ENCODE data around the gene COL26A1.
A peak's percentile ranks its signal among the peaks of the same experiment; 100 is the strongest.

Gene COL26A1

GRCh38 chr7:101363196-101363733 lies 590 bp downstream of the COL26A1 start:
- H3K23ac ChIP-seq (ENCODE audit: low read depth, low read length, poor library complexity): no peak overlapping the region
- peak overlapping the region; percentile 95 for H2AK5ac ChIP-seq (ENCODE audit: low read depth, low read length)
- H3K27me3 ChIP-seq (ENCODE audit: control insufficient read depth in 3 of 3, insufficient read depth in 3 of 3, low read depth in 1 of 3, low read length in 3 of 3): no peaks in the 10 kb centered on the region
- no peak overlapping the region for H2BK15ac ChIP-seq (ENCODE audit: low read length)
- H3K36me3 ChIP-seq (replicated peaks in 1 of 2; ENCODE audit: control insufficient read depth in 2 of 2, insufficient read depth in 2 of 2, low read length in 2 of 2): peaks cover 0 to 6% of the 10 kb centered on the region in 2 donors
- no CpG with 5 or more reads among the region's 46 CpGs for WGBS, 2 donors (ENCODE audit: extremely low coverage in 2 of 2, insufficient read length in 2 of 2, insufficient replicate concordance in 1 of 2)
- no peak for DNase-seq (ENCODE audit: low spot score)
- no peak overlapping the region for H3K4ac ChIP-seq (ENCODE audit: low read length)
- peak overlapping the region; percentile 78 for H3K4me2 ChIP-seq (ENCODE audit: insufficient read depth, low read length, poor library complexity, severe bottlenecking)
- no peak overlapping the region for H4K8ac ChIP-seq (ENCODE audit: low read depth, low read length)
- peak overlapping the region; percentile 73 for H3K27ac ChIP-seq (replicated peaks; ENCODE audit: low read length)
- peak overlapping the region; percentile 81 for H2BK120ac ChIP-seq (ENCODE audit: low read depth, low read length)
- H3K79me1 ChIP-seq (ENCODE audit: low read depth, low read length): peaks cover 7% of the 10 kb centered on the region
- peak overlapping the region; percentile 96 to 97 for H3K4me3 ChIP-seq (ENCODE audit: low read length in 2 of 2)
- H3K18ac ChIP-seq (ENCODE audit: low read length): peak overlapping the region; percentile 100
- H2BK12ac ChIP-seq (ENCODE audit: low read length): peak overlapping the region; percentile 84
- H2BK5ac ChIP-seq (ENCODE audit: low read length): peak overlapping the region; percentile 100
- H2AFZ ChIP-seq (ENCODE audit: low read length): peak overlapping the region; percentile 100
- peak overlapping the region; percentile 98 for H3K9ac ChIP-seq (ENCODE audit: low read depth, low read length, poor library complexity)
- H3K14ac ChIP-seq (ENCODE audit: low read length): peak overlapping the region; percentile 71
- H4K91ac ChIP-seq (ENCODE audit: low read depth, low read length, poor library complexity): no peak overlapping the region
- peaks cover 0 to 3% of the 10 kb centered on the region in 2 donors for H3K4me1 ChIP-seq (ENCODE audit: control insufficient read depth in 2 of 2, insufficient read depth in 1 of 2, low read depth in 1 of 2, low read length in 2 of 2)
- peaks cover 0 to 16% of the 10 kb centered on the region in 2 donors for H3K9me3 ChIP-seq (replicated peaks in 1 of 2; ENCODE audit: control insufficient read depth in 2 of 2, insufficient read depth in 1 of 2, low read depth in 1 of 2, low read length in 2 of 2)

DNA sequence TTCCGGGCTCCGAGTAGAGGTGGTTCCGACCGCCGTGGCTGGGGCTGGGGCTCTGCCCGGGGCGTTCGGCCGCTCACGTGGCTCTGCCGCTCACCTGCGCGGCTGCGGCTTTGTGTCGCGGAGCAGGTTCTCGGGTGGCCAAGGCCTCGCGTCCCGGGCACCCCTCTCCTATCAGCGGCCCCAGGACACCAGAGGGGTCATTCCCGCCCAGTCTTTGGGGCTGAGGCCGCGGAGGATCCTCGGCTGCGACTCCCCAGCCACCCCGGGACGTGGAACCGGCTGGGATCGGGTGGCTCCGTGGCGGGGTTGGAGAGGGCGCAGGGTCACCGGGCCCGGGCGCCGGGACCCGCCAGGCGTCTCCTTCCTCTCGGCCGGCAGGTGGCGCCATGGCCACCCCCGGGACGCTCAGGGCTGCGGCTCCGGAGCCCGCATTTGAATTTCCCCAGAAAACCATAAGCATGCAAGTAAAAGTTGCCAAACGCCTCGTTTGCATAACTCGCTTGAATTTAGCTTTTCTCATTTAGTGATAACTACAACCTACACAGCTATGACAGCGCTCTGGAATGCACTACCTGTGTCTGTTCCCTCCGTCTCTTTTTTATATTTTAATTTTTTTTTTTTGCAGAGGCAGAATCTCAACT lies 1.2 kb downstream of the COL26A1 start:
- H3K27me3 ChIP-seq (ENCODE audit: control insufficient read depth in 3 of 3, insufficient read depth in 3 of 3, low read depth in 1 of 3, low read length in 3 of 3): no peaks in the 10 kb centered on the region
- H3K4me3 ChIP-seq (ENCODE audit: low read length in 2 of 2): peak overlapping the region; percentile 89 to 96
- H2BK120ac ChIP-seq (ENCODE audit: low read depth, low read length): peak overlapping the region; percentile 81
- peaks cover 7% of the 10 kb centered on the region for H3K79me1 ChIP-seq (ENCODE audit: low read depth, low read length)
- H3K36me3 ChIP-seq (replicated peaks in 1 of 2; ENCODE audit: control insufficient read depth in 2 of 2, insufficient read depth in 2 of 2, low read length in 2 of 2): peaks cover 0 to 6% of the 10 kb centered on the region in 2 donors
- H3K4ac ChIP-seq (ENCODE audit: low read length): peak overlapping the region; percentile 89
- DNase-seq (ENCODE audit: low spot score): peak; percentile 78
- H3K4me1 ChIP-seq (ENCODE audit: control insufficient read depth in 2 of 2, insufficient read depth in 1 of 2, low read depth in 1 of 2, low read length in 2 of 2): peaks cover 0 to 3% of the 10 kb centered on the region in 2 donors
- peak overlapping the region; percentile 98 for H3K9ac ChIP-seq (ENCODE audit: low read depth, low read length, poor library complexity)
- peaks cover 0 to 20% of the 10 kb centered on the region in 2 donors for H3K9me3 ChIP-seq (replicated peaks in 1 of 2; ENCODE audit: control insufficient read depth in 2 of 2, insufficient read depth in 1 of 2, low read depth in 1 of 2, low read length in 2 of 2)
- peak overlapping the region; percentile 98 for H4K8ac ChIP-seq (ENCODE audit: low read depth, low read length)
- H2BK5ac ChIP-seq (ENCODE audit: low read length): peak overlapping the region; percentile 100
- H4K91ac ChIP-seq (ENCODE audit: low read depth, low read length, poor library complexity): no peak overlapping the region
- no CpG with 5 or more reads among the region's 52 CpGs for WGBS, 2 donors (ENCODE audit: extremely low coverage in 2 of 2, insufficient read length in 2 of 2, insufficient replicate concordance in 1 of 2)
- peak overlapping the region; percentile 84 for H2BK12ac ChIP-seq (ENCODE audit: low read length)
- peak overlapping the region; percentile 71 for H3K14ac ChIP-seq (ENCODE audit: low read length)
- H2AFZ ChIP-seq (ENCODE audit: low read length): peak overlapping the region; percentile 100
- no peak overlapping the region for H2BK15ac ChIP-seq (ENCODE audit: low read length)
- H3K27ac ChIP-seq (replicated peaks; ENCODE audit: low read length): peak overlapping the region; percentile 64
- H2AK5ac ChIP-seq (ENCODE audit: low read depth, low read length): peak overlapping the region; percentile 95
- peak overlapping the region; percentile 100 for H3K18ac ChIP-seq (ENCODE audit: low read length)
- peak overlapping the region; percentile 66 for H3K4me2 ChIP-seq (ENCODE audit: insufficient read depth, low read length, poor library complexity, severe bottlenecking)
- no peak overlapping the region for H3K23ac ChIP-seq (ENCODE audit: low read depth, low read length, poor library complexity)

DNA sequence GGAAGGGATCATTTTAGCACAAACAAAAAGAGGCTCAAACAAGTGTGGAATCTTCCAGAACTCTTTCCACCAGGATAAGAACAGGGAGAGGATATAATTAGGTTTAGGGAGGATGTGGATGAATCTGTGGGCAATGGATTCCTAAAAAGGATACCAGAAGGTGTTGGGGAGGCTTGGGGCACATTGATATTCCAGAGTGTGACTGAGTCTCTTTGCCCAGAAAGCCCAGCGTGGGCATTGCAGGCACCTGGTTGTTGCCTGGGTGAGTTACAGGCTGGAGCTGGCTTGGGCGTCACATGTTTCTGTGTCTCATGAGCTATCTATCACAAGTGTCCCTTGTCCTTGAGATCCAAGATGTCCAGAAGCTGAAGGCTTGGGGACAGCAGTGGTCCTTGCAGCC lies 3.3 kb downstream of the COL26A1 start:
- H3K14ac ChIP-seq (ENCODE audit: low read length): no peak overlapping the region
- peaks cover 2 to 16% of the 10 kb centered on the region in 2 donors for H3K9me3 ChIP-seq (replicated peaks in 1 of 2; ENCODE audit: control insufficient read depth in 2 of 2, insufficient read depth in 1 of 2, low read depth in 1 of 2, low read length in 2 of 2)
- H3K79me1 ChIP-seq (ENCODE audit: low read depth, low read length): peaks cover 9% of the 10 kb centered on the region
- H3K4me2 ChIP-seq (ENCODE audit: insufficient read depth, low read length, poor library complexity, severe bottlenecking): no peak overlapping the region
- no peak overlapping the region for H3K9ac ChIP-seq (ENCODE audit: low read depth, low read length, poor library complexity)
- WGBS, 2 donors (ENCODE audit: extremely low coverage in 2 of 2, insufficient read length in 2 of 2, insufficient replicate concordance in 1 of 2): no CpG with 5 or more reads among the region's 2 CpGs
- no peak overlapping the region for H3K4ac ChIP-seq (ENCODE audit: low read length)
- peak overlapping the region; percentile 11 for H3K18ac ChIP-seq (ENCODE audit: low read length)
- H2BK12ac ChIP-seq (ENCODE audit: low read length): peak overlapping the region; percentile 90
- no peak overlapping the region for H2BK120ac ChIP-seq (ENCODE audit: low read depth, low read length)
- no peak overlapping the region for H3K27ac ChIP-seq (replicated peaks; ENCODE audit: low read length)
- no peak overlapping the region for H4K91ac ChIP-seq (ENCODE audit: low read depth, low read length, poor library complexity)
- no peak for DNase-seq (ENCODE audit: low spot score)
- peaks cover 2 to 8% of the 10 kb centered on the region in 2 donors for H3K36me3 ChIP-seq (replicated peaks in 1 of 2; ENCODE audit: control insufficient read depth in 2 of 2, insufficient read depth in 2 of 2, low read length in 2 of 2)
- H3K23ac ChIP-seq (ENCODE audit: low read depth, low read length, poor library complexity): no peak overlapping the region
- H2AK5ac ChIP-seq (ENCODE audit: low read depth, low read length): peak overlapping the region; percentile 71
- H3K4me1 ChIP-seq (ENCODE audit: control insufficient read depth in 2 of 2, insufficient read depth in 1 of 2, low read depth in 1 of 2, low read length in 2 of 2): peaks cover 0 to 3% of the 10 kb centered on the region in 2 donors
- H2BK15ac ChIP-seq (ENCODE audit: low read length): peak overlapping the region; percentile 21
- H2AFZ ChIP-seq (ENCODE audit: low read length): no peak overlapping the region
- no peak overlapping the region for H2BK5ac ChIP-seq (ENCODE audit: low read length)
- no peak overlapping the region for H3K4me3 ChIP-seq (ENCODE audit: low read length in 2 of 2)
- H4K8ac ChIP-seq (ENCODE audit: low read depth, low read length): no peak overlapping the region
- H3K27me3 ChIP-seq (ENCODE audit: control insufficient read depth in 3 of 3, insufficient read depth in 3 of 3, low read depth in 1 of 3, low read length in 3 of 3): no peaks in the 10 kb centered on the region

- no peak overlapping the region for H3K9ac ChIP-seq (ENCODE audit: low read depth, low read length, poor library complexity)
- no peak overlapping the region for H2BK12ac ChIP-seq (ENCODE audit: low read length)
- no peak overlapping the region for H2BK15ac ChIP-seq (ENCODE audit: low read length)
- H3K27me3 ChIP-seq (ENCODE audit: control insufficient read depth in 3 of 3, insufficient read depth in 3 of 3, low read depth in 1 of 3, low read length in 3 of 3): no peaks in the 10 kb centered on the region
- H3K23ac ChIP-seq (ENCODE audit: low read depth, low read length, poor library complexity): no peak overlapping the region
- DNase-seq (ENCODE audit: low spot score): no peak
- no peak overlapping the region for H3K27ac ChIP-seq (replicated peaks; ENCODE audit: low read length)
- WGBS, 2 donors (ENCODE audit: extremely low coverage in 2 of 2, insufficient read length in 2 of 2, insufficient replicate concordance in 1 of 2): no CpG with 5 or more reads among the region's 1 CpG
- H4K91ac ChIP-seq (ENCODE audit: low read depth, low read length, poor library complexity): no peak overlapping the region
- no peak overlapping the region for H3K4me2 ChIP-seq (ENCODE audit: insufficient read depth, low read length, poor library complexity, severe bottlenecking)
- H3K36me3 ChIP-seq (replicated peaks in 1 of 2; ENCODE audit: control insufficient read depth in 2 of 2, insufficient read depth in 2 of 2, low read length in 2 of 2): peaks cover 4 to 11% of the 10 kb centered on the region in 2 donors
- H4K8ac ChIP-seq (ENCODE audit: low read depth, low read length): no peak overlapping the region
- no peaks in the 10 kb centered on the region for H3K4me1 ChIP-seq (ENCODE audit: control insufficient read depth in 2 of 2, insufficient read depth in 1 of 2, low read depth in 1 of 2, low read length in 2 of 2)
- H3K14ac ChIP-seq (ENCODE audit: low read length): no peak overlapping the region
- no peak overlapping the region for H2AK5ac ChIP-seq (ENCODE audit: low read depth, low read length)
- no peak overlapping the region for H3K4me3 ChIP-seq (ENCODE audit: low read length in 2 of 2)
- no peak overlapping the region for H3K4ac ChIP-seq (ENCODE audit: low read length)
- H3K79me1 ChIP-seq (ENCODE audit: low read depth, low read length): peaks cover 11% of the 10 kb centered on the region
- H2BK5ac ChIP-seq (ENCODE audit: low read length): no peak overlapping the region
- no peak overlapping the region for H2BK120ac ChIP-seq (ENCODE audit: low read depth, low read length)
- H2AFZ ChIP-seq (ENCODE audit: low read length): no peak overlapping the region
- H3K18ac ChIP-seq (ENCODE audit: low read length): no peak overlapping the region
- peaks cover 4 to 16% of the 10 kb centered on the region in 2 donors for H3K9me3 ChIP-seq (replicated peaks in 1 of 2; ENCODE audit: control insufficient read depth in 2 of 2, insufficient read depth in 1 of 2, low read depth in 1 of 2, low read length in 2 of 2)
These were observed 5.0 kb downstream of the COL26A1 start for GRCh38 chr7:101367676-101368075.

Measured in neuronal stem cell (in vitro differentiated cells).